HG02840 (cell line): Measurements from ENCODE around the gene ZNF672.
"Not testable (repeated sequence)": the region's sequence is repeated elsewhere in the genome, so short reads cannot be mapped to it uniquely, and the experiment has no call there.

Source experiments
- ATAC-seq: cut with Tn5 transposase; IDR thresholded peaks from one replicate; pipeline ENCODE4 v1.9.1; 2021; ENCODE audit warnings: mild to moderate bottlenecking, moderate library complexity, moderate number of reproducible peaks; ENCODE audit not compliant: unreplicated experiment, low FRiP score

Gene ZNF672

DNA sequence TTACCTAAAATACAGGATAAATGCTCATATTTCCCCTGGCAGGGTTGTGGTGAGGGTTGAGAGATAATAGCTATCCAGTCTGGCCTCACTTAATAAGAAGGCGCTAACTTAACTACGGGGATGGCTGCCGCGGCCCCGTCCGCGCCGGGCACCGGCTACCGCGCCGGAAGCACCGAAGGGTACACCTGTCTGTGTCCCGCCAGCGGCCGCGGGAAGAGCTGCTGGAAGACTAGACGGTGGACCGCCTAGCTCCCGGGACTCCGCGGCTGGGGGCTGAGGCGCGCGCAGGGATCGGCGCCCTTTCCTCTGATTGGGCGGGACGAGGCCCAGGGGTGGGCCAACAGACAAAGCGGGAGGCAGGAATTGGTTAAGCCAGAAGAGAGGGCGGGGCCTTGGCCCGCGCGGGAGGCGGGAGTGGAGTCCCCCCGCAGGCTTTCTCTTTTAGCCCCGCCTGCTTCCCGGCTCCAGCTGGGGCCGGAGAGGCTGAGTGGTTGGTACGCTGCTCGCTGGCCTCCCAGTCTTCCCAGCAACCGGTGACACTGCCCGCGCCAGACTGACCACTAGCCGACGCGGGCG, at the start of gene ZNF672:
TSS of gene ZNF672 (plus strand) at position 444 of the 576 bp plus-strand sequence. CDS start 9,051 bp downstream, outside the sequence.
- peak; percentile 83 for ATAC-seq

DNA sequence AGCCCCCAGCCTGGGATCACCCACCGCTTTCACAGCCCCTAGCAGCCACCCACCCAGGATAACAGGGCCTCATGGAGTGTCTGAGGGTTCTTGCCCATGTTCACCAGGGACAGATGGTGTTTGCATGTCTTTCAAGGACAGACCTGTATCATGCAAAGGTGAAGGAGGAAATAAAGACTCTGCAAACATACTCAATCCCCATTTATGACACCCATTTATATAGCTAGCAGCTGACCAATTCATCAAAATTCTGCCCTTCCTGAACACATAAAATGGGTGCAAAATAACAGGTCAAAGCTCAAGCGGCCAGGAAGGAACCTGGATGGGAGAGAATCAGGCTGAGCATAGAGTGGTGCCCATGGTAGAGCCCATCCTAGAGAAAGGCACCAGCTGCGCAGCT, 49.7 kb upstream of the ZNF672 start:
- ATAC-seq: no peak

DNA sequence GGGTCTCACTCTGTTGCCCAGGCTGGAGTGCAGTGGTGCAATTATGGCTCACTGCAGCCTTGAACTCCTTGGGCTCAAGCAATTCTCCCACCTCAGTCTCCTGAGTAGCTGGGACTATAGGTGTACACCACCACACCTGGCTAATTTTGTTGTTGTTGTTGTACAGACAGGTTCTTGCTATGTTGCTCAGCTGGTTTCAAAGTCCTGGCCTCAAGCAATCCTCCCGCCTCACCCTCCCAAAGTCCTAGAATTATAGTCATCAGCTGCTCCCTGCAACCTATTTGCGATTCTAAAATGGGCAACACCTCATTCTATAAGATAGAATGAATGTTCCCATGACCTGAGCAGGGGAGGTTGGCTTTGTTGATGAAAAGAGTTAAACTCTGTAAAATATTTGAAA, 48.7 kb upstream of the ZNF672 start:
- not testable (repeated sequence) for ATAC-seq

DNA sequence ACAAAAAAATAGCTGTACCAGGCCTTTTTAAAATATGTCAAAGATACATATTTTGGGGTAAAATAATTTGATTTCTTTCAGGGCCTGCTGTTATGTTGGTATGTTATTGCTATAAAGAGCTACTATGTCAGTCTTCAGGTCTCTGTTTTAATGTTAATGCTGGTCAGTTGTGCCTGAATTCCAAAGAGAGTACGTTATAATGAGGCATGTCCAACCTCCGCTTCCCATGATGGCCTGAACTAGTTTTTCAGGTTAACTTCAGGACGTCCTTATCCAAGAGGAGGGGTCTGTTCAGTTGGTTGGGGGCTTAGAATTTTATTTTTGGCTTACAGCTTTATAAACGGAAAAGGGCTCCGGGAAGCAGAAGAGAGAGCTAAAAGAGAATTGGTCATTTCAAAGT, 47.6 kb upstream of the ZNF672 start:
- no peak for ATAC-seq

DNA sequence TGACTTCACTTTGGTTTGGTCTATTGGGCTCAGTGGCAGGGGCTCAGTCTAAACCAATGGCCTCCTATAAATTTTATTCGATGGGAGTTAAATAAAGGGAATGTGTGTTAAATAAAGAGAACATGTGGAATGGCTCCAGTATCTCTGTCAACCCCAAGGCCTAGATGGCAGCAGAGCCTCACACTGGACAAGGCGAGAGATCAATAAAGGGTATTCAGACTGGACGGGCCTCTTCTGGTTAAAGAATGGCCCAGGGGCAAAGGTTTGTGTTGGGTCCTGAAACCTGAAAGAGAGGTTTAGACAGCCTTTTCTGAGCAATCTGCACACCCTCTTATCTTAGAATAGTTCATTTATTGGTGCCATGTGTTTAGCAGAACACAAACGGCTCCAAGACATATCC, 47.0 kb upstream of the ZNF672 start:
- no peak for ATAC-seq

DNA sequence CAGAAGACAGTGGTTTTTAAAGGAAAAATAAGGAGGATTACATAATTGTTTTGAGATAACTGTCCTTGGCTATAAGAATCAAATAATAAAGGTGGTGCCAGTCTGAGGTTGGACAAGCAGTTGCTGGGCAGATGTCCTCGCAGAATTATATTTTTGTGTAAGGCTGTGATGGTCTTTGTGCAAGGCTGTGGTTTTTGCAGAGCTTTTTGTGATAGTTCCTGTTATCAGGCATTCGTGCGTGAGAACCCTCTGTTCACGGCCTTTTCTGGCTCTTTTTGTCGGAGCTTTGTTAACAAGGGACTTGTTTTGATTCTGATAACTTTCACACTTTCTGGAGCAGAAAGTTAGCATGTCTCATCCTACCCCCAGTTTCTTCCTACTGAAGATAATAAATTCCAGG, 45.7 kb upstream of the ZNF672 start:
- ATAC-seq: no peak

DNA sequence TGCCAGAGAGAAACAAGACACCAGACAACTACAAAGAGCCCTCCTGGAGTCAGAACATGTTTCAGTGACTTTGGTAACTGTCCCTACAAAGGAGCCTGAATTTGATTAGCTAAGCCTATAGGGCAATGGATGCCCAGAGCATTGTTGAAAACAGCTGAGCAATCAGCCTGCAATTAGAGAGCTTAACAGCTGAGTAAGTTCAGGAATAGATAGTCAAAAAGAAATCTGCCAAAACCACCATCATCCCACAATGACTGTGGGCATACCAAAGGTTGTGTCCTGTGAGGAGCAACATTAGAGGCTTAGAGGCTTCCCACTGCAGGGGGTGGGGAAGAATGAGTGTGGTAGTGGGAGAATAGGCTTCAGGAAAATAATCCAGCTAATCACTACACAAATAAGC, 44.4 kb upstream of the ZNF672 start:
- peak; percentile 90 for ATAC-seq

DNA sequence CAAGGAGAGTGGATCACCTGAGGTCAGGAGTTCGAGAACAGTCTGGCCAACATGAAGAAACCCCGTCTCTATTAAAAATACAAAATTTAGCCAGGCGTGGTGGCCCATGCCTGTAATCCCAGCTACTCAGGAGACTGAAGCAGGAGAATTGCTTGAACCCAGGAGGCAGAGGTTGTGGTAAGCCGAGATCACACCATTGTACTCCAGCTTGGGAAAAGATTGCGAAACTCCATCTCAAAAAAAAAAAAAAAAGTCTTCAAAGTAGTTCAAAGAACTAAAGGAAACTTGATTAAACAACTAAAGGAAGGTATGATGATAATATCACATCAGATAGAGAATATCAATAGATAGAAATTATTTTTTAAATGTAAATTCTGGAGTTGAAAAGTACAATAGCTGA, 43.4 kb upstream of the ZNF672 start:
- not testable (repeated sequence) for ATAC-seq

DNA sequence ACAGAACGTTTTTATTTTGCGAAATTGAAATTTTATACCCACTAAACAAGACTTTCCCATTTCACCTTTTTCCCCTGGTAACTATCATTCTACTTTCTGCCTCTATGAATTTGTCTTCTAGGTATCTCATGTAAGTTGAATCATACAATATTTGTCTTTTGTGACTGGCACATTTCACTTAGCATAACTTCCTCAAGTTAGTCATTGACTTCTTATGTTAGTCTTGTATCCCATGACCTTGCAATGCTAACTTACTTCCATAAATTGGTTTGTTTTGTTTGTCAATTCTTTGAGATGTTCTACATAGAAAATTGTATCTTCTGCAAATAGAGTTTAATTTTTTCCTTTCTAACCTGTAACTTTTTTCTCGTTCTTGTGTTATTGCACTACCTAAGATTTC, 39.2 kb upstream of the ZNF672 start:
- no peak for ATAC-seq

DNA sequence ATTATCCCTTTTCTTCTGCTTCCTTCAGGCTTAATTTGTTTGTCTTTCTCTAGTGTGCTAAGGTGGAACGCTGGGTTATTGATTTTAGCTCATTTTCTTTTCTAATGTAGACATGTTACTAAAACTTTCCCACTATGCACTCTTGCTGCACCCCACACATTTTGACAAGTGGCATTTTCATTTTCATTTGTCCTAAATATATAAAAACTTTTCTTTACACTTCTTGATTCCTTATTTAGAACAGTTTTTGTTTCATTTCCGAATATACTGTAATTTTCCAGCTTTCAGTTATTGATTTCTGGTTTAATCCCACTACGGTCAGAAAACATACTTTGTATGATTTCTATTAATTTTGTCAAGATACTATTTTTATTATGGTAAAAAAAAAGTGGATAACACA, 37.6 kb upstream of the ZNF672 start:
- ATAC-seq: no peak

DNA sequence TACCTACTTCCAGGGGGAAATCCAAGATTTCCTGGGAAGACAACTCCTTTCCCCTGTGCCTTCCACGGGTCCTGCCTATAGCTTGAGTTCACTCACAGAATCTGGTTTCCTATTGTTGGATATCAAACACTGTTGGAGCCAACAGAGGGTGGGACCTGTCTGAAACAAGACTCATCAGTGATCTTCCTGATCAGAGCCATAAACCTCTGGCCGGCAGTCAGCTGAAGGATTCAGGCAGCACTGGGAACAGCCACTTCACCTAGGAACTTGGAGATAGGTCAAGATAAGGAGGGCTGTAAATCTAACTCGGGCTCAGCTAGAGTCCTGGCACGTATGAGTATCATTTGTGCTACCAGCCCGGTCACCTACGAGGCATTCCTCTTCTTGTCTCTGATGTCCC, 35.6 kb upstream of the ZNF672 start:
- ATAC-seq: no peak

DNA sequence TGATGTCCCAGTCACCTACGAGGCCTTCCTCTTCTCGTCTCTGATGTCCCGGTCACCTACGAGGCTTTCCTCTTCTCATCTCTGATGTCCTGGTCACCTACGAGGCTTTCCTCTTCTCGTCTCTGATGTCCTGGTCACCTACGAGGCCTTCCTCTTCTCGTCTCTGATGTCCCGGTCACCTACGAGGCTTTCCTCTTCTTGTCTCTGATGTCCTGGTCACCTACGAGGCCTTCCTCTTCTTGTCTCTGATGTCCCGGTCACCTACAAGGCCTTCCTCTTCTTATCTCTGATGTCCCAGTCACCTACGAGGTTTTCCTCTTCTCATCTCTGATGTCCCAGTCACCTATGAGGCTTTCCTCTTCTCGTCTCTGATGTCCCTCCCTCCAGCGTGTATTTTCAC, 34.5 kb upstream of the ZNF672 start:
- ATAC-seq: not testable (repeated sequence)

DNA sequence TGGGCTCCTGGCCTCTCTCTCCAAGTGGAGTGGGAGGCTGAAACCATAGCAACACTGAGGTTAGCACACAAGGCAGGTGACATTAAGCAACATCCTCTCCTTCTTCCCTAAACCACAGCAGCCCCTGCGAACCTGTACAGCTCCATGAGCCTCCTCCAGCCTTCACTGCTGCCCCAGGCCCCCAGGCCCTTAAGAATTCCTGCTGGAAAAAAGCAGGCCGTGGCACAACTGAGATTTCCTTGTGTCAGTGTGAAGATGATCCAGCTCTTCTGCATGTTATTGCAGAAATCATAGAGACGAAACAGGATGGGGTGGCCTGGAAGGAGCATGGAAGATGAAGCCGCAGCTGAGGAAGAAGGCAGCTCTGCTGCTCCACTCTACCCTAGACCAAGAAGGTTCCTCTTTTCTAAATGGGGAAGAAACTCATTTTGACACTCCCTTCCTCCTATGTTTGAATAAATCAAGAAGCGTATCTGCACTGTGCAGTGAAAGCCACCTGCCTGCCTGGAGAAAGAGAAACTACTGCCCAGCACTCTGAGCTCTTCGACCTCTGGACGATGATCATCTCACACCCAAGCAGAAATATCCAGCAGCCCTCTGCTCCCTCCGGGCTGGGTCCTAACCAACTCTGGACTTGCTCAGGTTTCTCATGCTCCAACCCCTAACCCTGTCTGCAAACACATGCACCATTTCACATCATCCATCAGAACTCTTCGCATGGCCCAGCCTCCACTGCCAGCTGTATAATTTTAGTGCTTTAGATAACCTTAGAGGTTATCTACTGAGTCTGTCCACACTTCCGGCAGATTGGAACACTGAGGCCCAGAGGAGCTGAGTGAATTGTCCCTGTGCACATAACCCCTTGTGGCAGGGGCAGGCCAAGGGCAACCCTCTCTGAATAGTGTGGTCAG, 33.0 kb upstream of the ZNF672 start:
- peak; percentile 93 for ATAC-seq

DNA sequence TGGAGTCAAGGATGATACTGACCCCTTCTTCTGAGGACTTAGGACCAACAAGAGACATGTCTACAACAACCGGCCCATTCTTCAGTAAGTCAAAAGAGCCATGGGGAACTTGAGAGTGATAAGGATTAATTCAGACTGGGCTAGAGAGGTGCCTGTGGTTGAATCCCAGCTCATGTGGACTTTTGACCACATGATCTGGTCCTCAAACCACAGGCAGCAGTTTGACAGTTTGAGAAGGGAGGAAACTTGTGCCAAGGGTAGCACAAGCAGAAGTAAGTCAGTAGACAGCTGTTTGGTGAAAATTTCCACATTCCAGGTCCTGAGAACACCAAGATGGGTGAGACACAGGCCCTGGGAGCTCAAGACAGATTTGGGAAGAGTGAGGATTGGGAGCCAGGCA, 32.1 kb upstream of the ZNF672 start:
- ATAC-seq: no peak

DNA sequence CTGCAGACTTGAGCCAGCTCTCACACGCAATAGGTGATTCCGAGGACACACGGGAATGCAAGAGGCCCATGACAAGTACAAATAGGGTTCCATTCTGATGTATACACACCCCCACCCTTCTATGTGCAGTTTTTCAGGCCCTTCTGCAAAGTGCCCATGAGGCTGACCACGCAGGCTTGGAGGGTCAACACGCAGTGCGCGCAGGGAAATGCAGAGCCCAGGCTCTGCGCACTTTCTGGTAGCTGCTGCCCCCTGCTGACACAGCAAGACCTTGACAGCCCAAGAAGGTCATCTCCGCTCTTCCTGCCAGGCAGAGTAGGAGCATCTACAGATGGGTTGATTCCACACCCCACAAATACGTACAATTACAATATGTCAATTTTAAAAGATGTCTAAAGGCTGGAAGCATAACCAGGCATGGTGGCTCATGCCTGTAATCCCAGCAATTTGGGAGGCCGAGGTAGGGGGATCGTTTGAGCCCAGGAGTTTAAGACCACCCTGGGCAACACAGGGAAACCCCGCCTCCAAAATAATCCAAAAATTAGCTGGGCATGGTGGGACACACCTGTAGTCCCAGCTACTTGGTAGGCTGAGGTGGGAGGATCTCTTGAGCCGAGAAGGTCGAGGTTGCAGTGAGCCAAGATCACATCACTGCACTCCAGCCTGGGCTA, 30.8 kb upstream of the ZNF672 start:
- peak; percentile 55 for ATAC-seq

DNA sequence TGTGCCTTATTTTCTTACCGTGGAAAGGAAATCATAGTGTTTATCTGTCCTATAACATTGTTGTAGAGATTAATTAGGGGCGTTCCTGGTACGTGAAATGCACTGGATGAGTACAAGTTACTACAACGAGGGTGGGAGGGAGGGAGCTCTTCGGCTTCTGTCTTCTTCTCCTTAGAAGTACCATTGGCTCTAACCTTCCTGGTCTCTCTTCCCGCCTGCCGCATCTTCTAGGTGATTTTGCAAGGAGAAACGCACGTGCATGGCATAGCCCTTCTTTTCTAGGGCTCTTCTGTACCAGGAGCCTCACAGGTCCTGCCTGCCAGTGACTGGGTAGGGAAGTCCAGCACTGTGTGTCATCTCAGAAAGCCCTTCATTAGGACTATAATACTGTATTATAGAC, 29.1 kb upstream of the ZNF672 start:
- no peak for ATAC-seq

DNA sequence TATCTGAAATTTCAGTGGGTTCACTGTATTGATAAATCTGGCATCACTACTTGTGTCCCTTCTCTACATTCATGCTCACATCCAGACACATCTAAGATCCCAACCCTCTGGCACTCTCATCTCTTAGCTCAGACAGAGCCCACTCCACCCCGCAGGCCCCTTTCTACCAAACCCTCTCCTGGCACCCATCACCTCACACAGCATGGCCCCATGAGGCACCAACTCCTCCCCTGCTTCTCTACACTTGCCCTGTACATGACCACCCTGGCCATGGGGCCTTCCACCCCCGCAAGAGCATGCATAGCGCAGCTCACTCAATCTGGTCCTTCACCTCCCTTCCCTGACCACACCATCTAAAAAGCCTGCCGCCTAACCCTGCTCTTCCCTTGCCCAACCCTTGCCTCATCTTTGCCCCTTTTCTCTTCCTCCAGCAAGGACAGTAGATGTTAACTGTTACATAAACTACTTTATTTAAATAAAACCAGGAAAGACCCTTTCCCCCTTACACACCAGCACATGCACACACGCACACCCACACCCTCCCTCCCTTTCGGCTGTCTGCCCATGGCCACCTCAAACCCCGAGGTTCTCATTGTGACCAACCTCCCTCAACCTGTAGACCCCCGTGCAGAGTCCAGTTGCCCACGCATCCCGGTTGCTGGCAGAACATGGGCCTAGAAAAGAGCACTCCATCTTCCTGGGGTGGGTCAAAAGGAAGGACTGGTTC, 27.9 kb upstream of the ZNF672 start:
- no peak for ATAC-seq

DNA sequence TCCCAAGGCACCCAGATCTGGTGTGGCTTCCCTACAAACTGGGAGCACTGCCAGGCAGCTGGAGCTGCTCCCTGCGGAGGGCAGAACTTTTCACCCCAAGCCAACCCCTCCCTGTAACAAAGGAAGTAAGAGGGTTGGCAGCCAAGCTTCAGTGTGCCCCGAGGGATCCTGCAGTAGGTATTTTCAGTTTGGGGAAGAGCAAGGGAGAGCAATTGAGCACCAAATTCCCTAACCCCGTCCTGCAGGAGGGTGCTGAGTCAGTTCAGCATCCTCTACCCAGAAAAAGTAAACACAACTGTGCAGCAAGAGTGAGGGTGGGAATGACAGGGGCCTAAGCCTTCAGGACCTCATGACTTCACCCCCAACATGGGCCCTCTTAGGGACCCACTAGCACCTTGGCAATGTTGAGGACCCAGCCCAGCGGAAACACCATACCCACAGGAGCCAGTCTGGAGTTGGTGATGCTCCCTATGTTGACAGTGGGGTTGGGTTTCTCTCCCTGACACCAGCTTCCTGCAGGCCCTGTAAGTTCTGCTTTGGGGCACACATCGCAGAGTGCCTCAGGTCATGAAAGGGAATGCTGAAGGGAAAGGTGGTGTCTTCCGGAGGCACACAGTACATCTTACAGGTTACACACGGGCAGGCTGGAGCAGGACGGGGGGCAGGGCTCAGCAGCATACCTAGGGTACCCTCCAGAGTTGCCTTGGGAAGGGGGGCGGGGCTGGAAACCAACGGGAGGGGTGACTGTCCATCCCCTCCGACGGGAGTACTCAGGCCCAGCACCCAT, 27.1 kb upstream of the ZNF672 start:
- no peak for ATAC-seq

DNA sequence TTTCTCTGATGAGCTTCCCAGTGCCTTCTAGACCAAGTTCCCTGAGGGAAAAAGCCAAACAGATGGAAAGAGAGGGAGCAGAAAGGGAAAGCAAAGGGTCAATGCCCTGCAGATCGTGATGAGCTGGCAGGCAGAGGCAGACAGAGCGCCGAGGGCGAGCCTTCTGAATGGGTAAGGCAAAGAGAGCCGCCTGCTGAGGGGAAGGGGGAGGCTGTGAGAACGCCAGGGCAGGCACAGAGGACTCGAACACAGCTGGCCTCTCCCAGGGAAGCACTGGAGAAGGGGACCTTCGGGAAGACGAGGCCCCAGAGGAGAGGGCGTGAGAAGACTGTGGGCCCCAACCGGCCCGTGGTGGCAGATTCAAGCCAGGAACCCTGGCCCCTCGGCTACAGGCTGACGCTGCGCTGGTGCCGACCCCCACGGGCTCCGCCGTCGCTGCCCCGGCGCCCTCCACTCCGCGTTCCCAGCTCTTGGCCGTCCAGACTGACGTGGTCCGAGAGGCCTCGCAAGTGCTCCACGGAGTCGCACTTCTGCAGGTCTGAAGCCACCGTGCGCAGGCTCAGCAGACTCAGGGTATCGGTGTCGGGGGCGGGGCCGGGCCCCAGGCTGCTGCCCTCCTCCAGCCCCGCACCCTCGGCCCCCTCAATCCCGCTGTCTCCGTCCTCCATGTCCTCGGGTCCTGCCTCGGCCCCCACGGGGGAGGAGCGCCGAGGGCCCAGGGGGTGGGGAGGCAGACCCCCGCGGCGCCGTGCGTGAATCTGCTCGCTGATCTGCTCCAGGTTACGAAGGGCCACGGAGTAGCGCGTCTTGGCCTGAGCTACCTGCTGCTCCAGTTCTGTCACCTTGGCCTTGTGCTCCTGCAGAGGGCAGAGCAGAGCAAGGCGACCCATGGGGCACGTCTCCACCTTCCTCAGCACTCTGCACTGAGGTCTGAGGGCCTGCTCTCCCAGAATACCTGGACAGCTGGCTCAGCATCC, 26.2 kb upstream of the ZNF672 start:
- ATAC-seq: no peak
